AG20443 (cell line): ENCODE data around the gene METTL21A.

ENCODE experiments used
- DNase-seq: peaks from one replicate; pipeline ENCODE4 v3.0.0; 2012; ENCODE audit warnings: low spot score, mixed read lengths

The METTL21A gene

GRCh38 chr2:207624185-207625013 is 795 bp downstream of the METTL21A start:
- DNase-seq = peak; percentile 66

GRCh38 chr2:207621501-207622039 is 3.6 kb downstream of the METTL21A start:
- no peak for DNase-seq

- DNase-seq = no peak
Observed at GRCh38 chr2:207619764-207620203, 5.4 kb downstream of the METTL21A start.

- peak; percentile 76 for DNase-seq
Observed at GRCh38 chr2:207617011-207617671, 8.1 kb downstream of the METTL21A start.

- DNase-seq = peak; percentile 18
Observed at GRCh38 chr2:207616185-207616584, 9.0 kb downstream of the METTL21A start.

GRCh38 chr2:207614824-207615223 is 10.4 kb downstream of the METTL21A start:
- no peak for DNase-seq

GRCh38 chr2:207612714-207613113 is 12.5 kb downstream of the METTL21A start:
- DNase-seq = no peak

- no peak for DNase-seq
Observed at GRCh38 chr2:207606829-207607228, 18.4 kb downstream of the METTL21A start.

- no peak for DNase-seq
Observed at GRCh38 chr2:207606399-207606798, 18.8 kb downstream of the METTL21A start.

GRCh38 chr2:207603486-207603885 is 21.7 kb downstream of the METTL21A start:
- DNase-seq = no peak

GRCh38 chr2:207601774-207602173 is 23.4 kb downstream of the METTL21A start:
- no peak for DNase-seq

- DNase-seq = peak; percentile 14
Observed at GRCh38 chr2:207600231-207600630, 25.0 kb downstream of the METTL21A start.

- no peak for DNase-seq
Observed at GRCh38 chr2:207599636-207600035, 25.6 kb downstream of the METTL21A start.

GRCh38 chr2:207594731-207595130 is 30.5 kb downstream of the METTL21A start:
- DNase-seq = no peak

- no peak for DNase-seq
Observed at GRCh38 chr2:207594264-207594663, 30.9 kb downstream of the METTL21A start.

- DNase-seq = no peak
Observed at GRCh38 chr2:207593277-207593676, 31.9 kb downstream of the METTL21A start.

- no peak for DNase-seq
Observed at GRCh38 chr2:207589143-207589542, 36.1 kb downstream of the METTL21A start.

- no peak for DNase-seq
Observed at GRCh38 chr2:207587305-207587704, 37.9 kb downstream of the METTL21A start.

GRCh38 chr2:207584952-207585351 is 40.2 kb downstream of the METTL21A start:
- DNase-seq = no peak

GRCh38 chr2:207571370-207571769 is 53.8 kb downstream of the METTL21A start:
- DNase-seq = no peak

- DNase-seq = no peak
Observed at GRCh38 chr2:207567671-207568070, 57.5 kb downstream of the METTL21A start.

- DNase-seq = no peak
Observed at GRCh38 chr2:207565736-207566500, 59.3 kb downstream of the METTL21A start.
